SK-N-SH (cell line): ENCODE measurements around the gene NF2. TPM values are rescaled to one million over a fixed set of nuclear protein-coding genes. Genes with fewer than 3 reads are reported as not detected.

Source experiments
- CTCF ChIA-PET: fragments of 300-600, 350-600 bp; formaldehyde crosslinking; extraction: SDS; loops from one replicate; lab custom pipeline; 2021; lab: Yijun Ruan, JAX
- POLR2A ChIA-PET: fragments of 350-600 bp; sonication (Branson Sonifier 250); formaldehyde crosslinking; extraction: SDS; loops from one replicate; lab custom pipeline; 2020; ENCODE audit warnings: antibody characterized with exemption, inconsistent platforms; lab: Yijun Ruan, JAX
- DNase-seq: peaks from one replicate; pipeline ENCODE4 v3.0.0; 2012
- H2AFZ ChIP-seq: fragments of 200-600 bp; sonication (generic); 2 replicates; pipeline ENCODE4 v1.8.1; 2016; ENCODE audit warnings: antibody characterized with exemption, mild to moderate bottlenecking, low read depth
- H3F3A ChIP-seq: fragments of 200-600 bp; sonication (generic); replicated peaks from 2 replicates; pipeline ENCODE3; 2016; ENCODE audit warnings: antibody characterized with exemption, mild to moderate bottlenecking; ENCODE audit not compliant: insufficient read depth
- H3K27ac ChIP-seq, 2 experiments: fragments of 200-500 bp in 1 of 2; fragments of 200-600 bp in 1 of 2; sonication (Bioruptor generic) in 1 of 2; sonication (generic), shearing (Covaris generic) in 1 of 2; 2 replicates each; pipeline versions ENCODE4 v1.5.1 to v1.6.1; 2014 to 2016; ENCODE audit warnings: low read depth in 2 of 2, inconsistent platforms in 1 of 2, low read length in 1 of 2, mild to moderate bottlenecking in 1 of 2, mixed read lengths in 1 of 2
- H3K27me3 ChIP-seq: fragments of 200-600 bp; sonication (generic), shearing (Covaris generic); 2 replicates; pipeline ENCODE4 v1.6.1; 2016; ENCODE audit warnings: mixed run types; ENCODE audit not compliant: insufficient read depth
- H3K36me3 ChIP-seq, 2 experiments: fragments of 200-500 bp in 1 of 2; fragments of 200-600 bp in 1 of 2; sonication (Bioruptor generic) in 1 of 2; sonication (generic) in 1 of 2; replicated peaks in 1 of 2; 2 replicates each; pipeline versions ENCODE3 to v1.5.1; 2014 to 2016; ENCODE audit warnings: low read length in 1 of 2, mild to moderate bottlenecking in 1 of 2; ENCODE audit not compliant: insufficient read depth in 2 of 2, control insufficient read depth in 1 of 2
- H3K4me1 ChIP-seq, 2 experiments: fragments of 200-500 bp in 1 of 2; fragments of 200-600 bp in 1 of 2; sonication (Bioruptor generic) in 1 of 2; sonication (generic), shearing (Covaris generic) in 1 of 2; 2 replicates each; pipeline versions ENCODE4 v1.5.1 to v1.6.1; 2014 to 2016; ENCODE audit warnings: low read depth in 1 of 2, low read length in 1 of 2, mixed run types in 1 of 2; ENCODE audit not compliant: insufficient read depth in 2 of 2, control insufficient read depth in 1 of 2
- H3K4me2 ChIP-seq: fragments of 200-600 bp; sonication (generic), shearing (Covaris generic); 2 replicates; pipeline ENCODE4 v1.6.1; 2017; ENCODE audit warnings: mixed run types
- H3K4me3 ChIP-seq, 2 experiments: fragments of 200-500 bp in 1 of 2; fragments of 200-600 bp in 1 of 2; sonication (Bioruptor generic) in 1 of 2; sonication (generic), shearing (Covaris generic) in 1 of 2; 2 replicates each; pipeline versions ENCODE4 v1.5.1 to v1.8.1; 2014 to 2016; ENCODE audit warnings: low read depth in 2 of 2, inconsistent platforms in 1 of 2, low read length in 1 of 2, mild to moderate bottlenecking in 1 of 2, mixed read lengths in 1 of 2, moderate library complexity in 1 of 2
- H3K79me2 ChIP-seq: fragments of 200-600 bp; sonication (generic); 2 replicates; pipeline ENCODE4 v1.8.1; 2017; ENCODE audit warnings: mild to moderate bottlenecking; ENCODE audit not compliant: insufficient read depth
- H3K9ac ChIP-seq: fragments of 200-600 bp; sonication (generic); 2 replicates; pipeline ENCODE4 v1.6.1; 2017; ENCODE audit warnings: mixed run types
- H3K9me2 ChIP-seq: fragments of 200-600 bp; sonication (generic); 2 replicates; pipeline ENCODE4 v1.6.1; 2017; ENCODE audit warnings: mixed run types
- H3K9me3 ChIP-seq: fragments of 200-600 bp; sonication (generic); 2 replicates; pipeline ENCODE4 v1.6.1; 2017; ENCODE audit warnings: mixed run types, mild to moderate bottlenecking, moderate library complexity
- H4K20me1 ChIP-seq: fragments of 200-600 bp; sonication (generic); 2 replicates; pipeline ENCODE4 v1.6.1; 2017; ENCODE audit warnings: mild to moderate bottlenecking, mixed run types; ENCODE audit not compliant: insufficient read depth
- EP300 ChIP-seq, 2 experiments: IDR thresholded peaks; 2 replicates each; pipeline versions ENCODE4 v1.4.0 to v1.6.1; 2012; ENCODE audit warnings: borderline replicate concordance in 1 of 2, low read depth in 1 of 2, low read length in 1 of 2
- EZH2phosphoT487 ChIP-seq: fragments of 200-600 bp; sonication (generic); IDR thresholded peaks from 2 replicates; pipeline ENCODE4 v1.6.1; 2017; ENCODE audit warnings: low read depth, mixed run types, mild to moderate bottlenecking, antibody characterized with exemption, moderate library complexity, borderline replicate concordance
- FOSL2 ChIP-seq: IDR thresholded peaks from 2 replicates; pipeline ENCODE4 v1.4.0; 2012; ENCODE audit warnings: low read depth, mild to moderate bottlenecking, moderate library complexity, borderline replicate concordance
- FOXJ3 ChIP-seq: sonication (generic); formaldehyde crosslinking; IDR thresholded peaks from 2 replicates; pipeline ENCODE4 v1.5.1; 2020; ENCODE audit warnings: mild to moderate bottlenecking, missing genetic modification reagents
- FOXM1 ChIP-seq: IDR thresholded peaks from 2 replicates; pipeline ENCODE4 v1.4.0; 2012; ENCODE audit warnings: low read depth, mild to moderate bottlenecking
- GATA2 ChIP-seq: sonication (generic); formaldehyde crosslinking; IDR thresholded peaks from 2 replicates; pipeline ENCODE4 v1.5.0; 2020; ENCODE audit warnings: mild to moderate bottlenecking, missing genetic modification reagents
- JUND ChIP-seq: IDR thresholded peaks from 2 replicates; pipeline ENCODE4 v1.4.0; 2012
- MAX ChIP-seq: IDR thresholded peaks from 2 replicates; pipeline ENCODE4 v1.4.0; 2012; ENCODE audit warnings: low read depth
- MXI1 ChIP-seq: IDR thresholded peaks from 2 replicates; pipeline ENCODE4 v1.6.1; 2012; ENCODE audit warnings: mild to moderate bottlenecking, low read depth, low read length, improper control_type of control experiment
- NFIC ChIP-seq: IDR thresholded peaks from 2 replicates; pipeline ENCODE4 v1.4.0; 2012; ENCODE audit warnings: borderline replicate concordance
- RAD21 ChIP-seq: IDR thresholded peaks from 2 replicates; pipeline ENCODE4 v1.6.1; 2012; ENCODE audit warnings: mild to moderate bottlenecking, low read length
- RCOR1 ChIP-seq: fragments of 150-350 bp; IDR thresholded peaks from 2 replicates; pipeline ENCODE4 v1.6.1; 2017; ENCODE audit warnings: antibody characterized with exemption, low read length
- RFX5 ChIP-seq: IDR thresholded peaks from 2 replicates; pipeline ENCODE4 v1.6.1; 2012; ENCODE audit warnings: mild to moderate bottlenecking, improper control_type of control experiment, low read length
- RXRA ChIP-seq: IDR thresholded peaks from 2 replicates; pipeline ENCODE4 v1.4.0; 2012; ENCODE audit warnings: low read depth, mild to moderate bottlenecking, borderline replicate concordance
- TEAD4 ChIP-seq: IDR thresholded peaks from 2 replicates; pipeline ENCODE4 v1.4.0; 2012; ENCODE audit warnings: mild to moderate bottlenecking, borderline replicate concordance; ENCODE audit not compliant: insufficient read depth
- WGBS: methylation state at CpG from one replicate; pipeline ENCODE4 v1.1.6; 2017; ENCODE audit warnings: low lambda C conversion rate; 5-methylcytosine and 5-hydroxymethylcytosine counted together
- polyA plus RNA-seq, 3 experiments: library from polyadenylated mRNA; depleted of rRNA; stranded (reverse); fragments of >200 nt; gene quantifications; 2 replicates each; pipeline ENCODE4 v1.2.3, GENCODE V29; 2012
- TF ChIP-seq, protein P1 (sequence below): fragments of 150-350 bp; IDR thresholded peaks from 2 replicates; pipeline ENCODE4 v1.6.1; 2016; ENCODE audit warnings: mild to moderate bottlenecking, low read depth, low read length
- TF ChIP-seq, protein P2 (sequence below): fragments of 150-350 bp; IDR thresholded peaks from 2 replicates; pipeline ENCODE4 v1.6.1; 2017; ENCODE audit warnings: antibody characterized with exemption, low read length, low read depth, borderline replicate concordance
- TF ChIP-seq, protein P3 (sequence below): fragments of 200-600 bp; sonication (generic); IDR thresholded peaks from 2 replicates; pipeline ENCODE4 v1.6.1; 2017; ENCODE audit warnings: antibody characterized with exemption, mild to moderate bottlenecking, moderate library complexity

Gene NF2
- polyA plus RNA-seq, 1 of the 3 experiments (the other 2 are of a cell fraction) = 44.1 TPM

DNA sequence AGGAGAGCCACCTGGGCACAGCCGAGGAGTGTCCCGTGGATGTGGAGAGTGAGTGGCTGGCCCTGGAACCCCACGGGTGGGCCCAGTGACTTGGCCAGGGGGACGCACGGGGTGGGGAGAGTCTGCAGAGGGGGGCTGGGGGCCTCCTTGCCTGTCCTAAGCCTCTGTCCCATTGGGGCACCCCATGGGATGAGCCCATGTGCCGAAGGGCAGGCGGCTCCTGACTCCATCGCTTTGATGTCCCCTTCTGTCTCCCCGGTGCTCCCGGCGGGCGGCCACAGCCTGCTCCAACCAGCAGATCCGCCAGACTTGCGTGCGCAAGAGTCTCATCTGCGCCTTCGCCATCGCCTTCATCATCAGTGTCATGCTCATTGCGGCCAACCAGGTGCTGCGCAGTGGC is 125.7 kb downstream of the NF2 start:
- Histone ChIP-seq H3K79me2 (no peaks in the 10 kb centered on the region), H3K9me3 (no peaks in the 10 kb centered on the region), H4K20me1 (no peaks in the 10 kb centered on the region), H3K4me3 (no peak overlapping the region), H3K27me3 (no peaks in the 10 kb centered on the region), H3K4me1 (peaks cover 0 to 24% of the 10 kb centered on the region in 2 experiments; a peak in 1 of 4 replicates), H3K9ac (no peak overlapping the region), H3K9me2 (no peaks in the 10 kb centered on the region), H3K4me2 (no peak overlapping the region), H3K36me3 (peaks cover 0 to 2% of the 10 kb centered on the region in 2 experiments), H2AFZ (no peak overlapping the region), H3F3A (no peaks in the 10 kb centered on the region), H3K27ac (no peak overlapping the region)
- CTCF ChIA-PET = interaction anchor here (3.0 kb wide), 1 partner anchor 275 kb away, joined by 14 read pairs; no protein-coding TSS in a partner anchor
- no peak for DNase-seq
- TF ChIP-seq MXI1 = no peak
- no peak for TF ChIP-seq FOXM1
- TF ChIP-seq RCOR1 = no peak
- no peak for TF ChIP-seq FOSL2
- no peak for TF ChIP-seq EZH2phosphoT487
- TF ChIP-seq EP300 (IDR thresholded peaks at IDR 0.05; ENCODE audit: borderline replicate concordance in 1 of 2, low read depth in 1 of 2, low read length in 1 of 2) = no peak
- no peak for TF ChIP-seq TEAD4
- TF ChIP-seq, protein P1, sequence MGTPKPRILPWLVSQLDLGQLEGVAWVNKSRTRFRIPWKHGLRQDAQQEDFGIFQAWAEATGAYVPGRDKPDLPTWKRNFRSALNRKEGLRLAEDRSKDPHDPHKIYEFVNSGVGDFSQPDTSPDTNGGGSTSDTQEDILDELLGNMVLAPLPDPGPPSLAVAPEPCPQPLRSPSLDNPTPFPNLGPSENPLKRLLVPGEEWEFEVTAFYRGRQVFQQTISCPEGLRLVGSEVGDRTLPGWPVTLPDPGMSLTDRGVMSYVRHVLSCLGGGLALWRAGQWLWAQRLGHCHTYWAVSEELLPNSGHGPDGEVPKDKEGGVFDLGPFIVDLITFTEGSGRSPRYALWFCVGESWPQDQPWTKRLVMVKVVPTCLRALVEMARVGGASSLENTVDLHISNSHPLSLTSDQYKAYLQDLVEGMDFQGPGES = no peak
- TF ChIP-seq RXRA = no peak
- no peak for TF ChIP-seq GATA2 (CRISPR knock-in tag)
- TF ChIP-seq, protein P2, sequence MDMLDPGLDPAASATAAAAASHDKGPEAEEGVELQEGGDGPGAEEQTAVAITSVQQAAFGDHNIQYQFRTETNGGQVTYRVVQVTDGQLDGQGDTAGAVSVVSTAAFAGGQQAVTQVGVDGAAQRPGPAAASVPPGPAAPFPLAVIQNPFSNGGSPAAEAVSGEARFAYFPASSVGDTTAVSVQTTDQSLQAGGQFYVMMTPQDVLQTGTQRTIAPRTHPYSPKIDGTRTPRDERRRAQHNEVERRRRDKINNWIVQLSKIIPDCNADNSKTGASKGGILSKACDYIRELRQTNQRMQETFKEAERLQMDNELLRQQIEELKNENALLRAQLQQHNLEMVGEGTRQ = no peak
- TF ChIP-seq MAX = no peak
- TF ChIP-seq JUND = no peak
- TF ChIP-seq RFX5 = no peak
- no peak for TF ChIP-seq FOXJ3 (CRISPR knock-in tag)
- TF ChIP-seq, protein P3, sequence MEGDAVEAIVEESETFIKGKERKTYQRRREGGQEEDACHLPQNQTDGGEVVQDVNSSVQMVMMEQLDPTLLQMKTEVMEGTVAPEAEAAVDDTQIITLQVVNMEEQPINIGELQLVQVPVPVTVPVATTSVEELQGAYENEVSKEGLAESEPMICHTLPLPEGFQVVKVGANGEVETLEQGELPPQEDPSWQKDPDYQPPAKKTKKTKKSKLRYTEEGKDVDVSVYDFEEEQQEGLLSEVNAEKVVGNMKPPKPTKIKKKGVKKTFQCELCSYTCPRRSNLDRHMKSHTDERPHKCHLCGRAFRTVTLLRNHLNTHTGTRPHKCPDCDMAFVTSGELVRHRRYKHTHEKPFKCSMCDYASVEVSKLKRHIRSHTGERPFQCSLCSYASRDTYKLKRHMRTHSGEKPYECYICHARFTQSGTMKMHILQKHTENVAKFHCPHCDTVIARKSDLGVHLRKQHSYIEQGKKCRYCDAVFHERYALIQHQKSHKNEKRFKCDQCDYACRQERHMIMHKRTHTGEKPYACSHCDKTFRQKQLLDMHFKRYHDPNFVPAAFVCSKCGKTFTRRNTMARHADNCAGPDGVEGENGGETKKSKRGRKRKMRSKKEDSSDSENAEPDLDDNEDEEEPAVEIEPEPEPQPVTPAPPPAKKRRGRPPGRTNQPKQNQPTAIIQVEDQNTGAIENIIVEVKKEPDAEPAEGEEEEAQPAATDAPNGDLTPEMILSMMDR = no peak
- TF ChIP-seq RAD21 = no peak
- TF ChIP-seq NFIC = no peak
- POLR2A ChIA-PET = no interaction called here
- 96% methylated on average over 17 of the region's 20 CpGs for WGBS
